ENCODE measurements around the gene RASGRF2. TPM values are rescaled to one million over a fixed set of nuclear protein-coding genes. Genes with fewer than 3 reads are reported as not detected.
"Not testable (repeated sequence)": the region's sequence is repeated elsewhere in the genome, so short reads cannot be mapped to it uniquely, and the experiment has no call there.

Gene RASGRF2
- total RNA-seq, 4 donors from 2014 or later, result 3.3 to 26.4 (median 12.3) TPM

DNA sequence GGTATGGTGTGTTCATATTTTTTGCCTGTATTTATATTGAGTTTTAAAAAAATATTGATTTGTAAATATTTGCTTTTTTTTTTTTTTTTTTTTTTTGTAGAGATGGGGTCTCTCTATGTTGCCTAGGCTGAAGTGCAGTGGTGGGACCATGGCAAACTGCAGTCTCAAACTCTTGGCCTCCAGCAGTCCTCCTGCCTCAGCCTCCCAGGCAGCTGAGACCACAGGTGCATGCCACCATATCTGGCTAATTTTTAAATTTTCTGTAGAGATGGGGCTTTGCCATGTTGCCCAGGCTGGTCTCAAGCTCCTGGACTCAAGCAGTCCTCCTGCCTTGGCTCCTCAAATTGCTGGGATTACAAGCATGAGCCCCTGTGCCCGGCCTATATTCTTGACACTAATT is 78.3 kb downstream of the RASGRF2 start:
- Histone ChIP-seq H3K4me1 (no peaks in the 10 kb centered on the region), H3K36me3 (no peaks in the 10 kb centered on the region), H3K27me3 (no peaks in the 10 kb centered on the region), H3K9me3 (no peaks in the 10 kb centered on the region), H3K27ac (no peak overlapping the region), H3K4me3 (no peak overlapping the region)
- intact Hi-C loops (cut with DNase I; ENCODE audit: low total_unique reads), result no loop called here
- TF ChIP-seq, protein P1, sequence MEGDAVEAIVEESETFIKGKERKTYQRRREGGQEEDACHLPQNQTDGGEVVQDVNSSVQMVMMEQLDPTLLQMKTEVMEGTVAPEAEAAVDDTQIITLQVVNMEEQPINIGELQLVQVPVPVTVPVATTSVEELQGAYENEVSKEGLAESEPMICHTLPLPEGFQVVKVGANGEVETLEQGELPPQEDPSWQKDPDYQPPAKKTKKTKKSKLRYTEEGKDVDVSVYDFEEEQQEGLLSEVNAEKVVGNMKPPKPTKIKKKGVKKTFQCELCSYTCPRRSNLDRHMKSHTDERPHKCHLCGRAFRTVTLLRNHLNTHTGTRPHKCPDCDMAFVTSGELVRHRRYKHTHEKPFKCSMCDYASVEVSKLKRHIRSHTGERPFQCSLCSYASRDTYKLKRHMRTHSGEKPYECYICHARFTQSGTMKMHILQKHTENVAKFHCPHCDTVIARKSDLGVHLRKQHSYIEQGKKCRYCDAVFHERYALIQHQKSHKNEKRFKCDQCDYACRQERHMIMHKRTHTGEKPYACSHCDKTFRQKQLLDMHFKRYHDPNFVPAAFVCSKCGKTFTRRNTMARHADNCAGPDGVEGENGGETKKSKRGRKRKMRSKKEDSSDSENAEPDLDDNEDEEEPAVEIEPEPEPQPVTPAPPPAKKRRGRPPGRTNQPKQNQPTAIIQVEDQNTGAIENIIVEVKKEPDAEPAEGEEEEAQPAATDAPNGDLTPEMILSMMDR (IDR thresholded peaks at IDR 0.05), result no peak
- no peak for TF ChIP-seq POLR2A (IDR thresholded peaks at IDR 0.05)
- no peak for DNase-seq

DNA sequence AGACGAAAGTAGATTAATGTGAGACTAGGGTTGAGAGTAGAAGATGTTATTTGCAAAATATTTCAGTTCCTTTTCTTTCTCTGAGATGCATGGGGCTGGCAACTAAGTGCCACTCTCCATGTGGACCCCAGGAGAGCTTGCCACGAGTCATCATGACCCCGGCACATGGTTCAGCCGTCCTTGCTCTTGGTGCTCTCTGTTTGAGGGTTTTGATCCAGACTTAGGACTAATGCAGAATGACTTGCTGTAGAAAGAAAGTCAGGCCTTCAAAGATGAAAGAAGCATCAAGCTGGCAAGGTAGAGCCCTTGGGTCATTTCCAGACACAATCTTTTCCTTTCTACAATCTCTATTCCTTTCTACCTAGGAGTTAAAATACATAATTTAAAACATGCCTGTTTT is 84.7 kb downstream of the RASGRF2 start:
- Histone ChIP-seq H3K4me3 (no peak overlapping the region), H3K4me1 (no peaks in the 10 kb centered on the region), H3K27ac (no peak overlapping the region), H3K27me3 (no peaks in the 10 kb centered on the region), H3K36me3 (no peaks in the 10 kb centered on the region), H3K9me3 (no peaks in the 10 kb centered on the region)
- TF ChIP-seq, protein P1 (IDR thresholded peaks at IDR 0.05), result no peak
- no peak for TF ChIP-seq POLR2A (IDR thresholded peaks at IDR 0.05)
- no peak for DNase-seq
- intact Hi-C loops (cut with DNase I; ENCODE audit: low total_unique reads), result no loop called here

DNA sequence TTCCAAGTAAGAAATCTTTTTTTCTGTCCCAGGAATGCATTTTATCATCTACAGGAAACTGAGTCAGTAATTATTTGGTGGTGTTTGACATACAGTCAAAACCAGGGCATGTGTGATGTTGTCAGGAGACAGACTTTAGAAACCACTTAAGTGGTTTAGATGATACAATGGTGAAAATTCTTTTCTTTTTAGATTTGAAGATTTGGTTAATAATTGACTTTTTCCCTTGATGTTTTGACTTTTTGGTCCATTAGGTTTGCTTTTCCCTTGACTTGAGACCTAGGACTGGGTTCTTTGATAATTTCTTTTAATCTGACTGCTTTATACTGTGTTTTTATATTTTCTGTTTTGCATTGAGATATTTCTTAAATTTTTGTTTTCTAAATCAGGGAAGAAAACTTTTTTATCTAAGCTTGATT is 85.2 kb downstream of the RASGRF2 start:
- no peaks in the 10 kb centered on the region for H3K36me3 ChIP-seq
- no peaks in the 10 kb centered on the region for H3K27me3 ChIP-seq
- no peak overlapping the region for H3K4me3 ChIP-seq
- H3K4me1 ChIP-seq, result no peaks in the 10 kb centered on the region
- H3K27ac ChIP-seq, result no peak overlapping the region
- H3K9me3 ChIP-seq, result no peaks in the 10 kb centered on the region
- intact Hi-C loops (cut with DNase I; ENCODE audit: low total_unique reads), result no loop called here
- no peak for DNase-seq
- TF ChIP-seq POLR2A (IDR thresholded peaks at IDR 0.05), result no peak
- TF ChIP-seq, protein P1 (IDR thresholded peaks at IDR 0.05), result no peak

DNA sequence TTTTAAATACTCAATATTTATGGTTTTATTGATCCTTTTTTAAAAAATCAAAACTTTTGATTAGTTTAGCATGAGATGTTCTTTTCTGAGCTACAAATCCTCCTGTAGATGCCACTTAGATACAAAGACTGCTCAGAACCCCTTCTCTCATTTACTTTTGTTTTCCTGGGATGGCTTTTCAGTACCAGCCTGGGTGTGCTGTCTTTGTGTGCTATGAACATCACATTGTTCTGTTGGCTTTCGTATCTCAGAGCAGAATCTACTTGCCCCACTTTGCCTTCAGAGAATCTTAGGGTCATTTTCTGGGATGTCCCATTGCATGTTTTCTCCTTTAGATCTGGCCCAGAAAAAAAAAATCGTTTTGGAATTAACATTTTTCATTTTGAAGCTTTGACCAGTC is 85.9 kb downstream of the RASGRF2 start:
- no peak overlapping the region for H3K4me3 ChIP-seq
- H3K27me3 ChIP-seq, result no peaks in the 10 kb centered on the region
- H3K36me3 ChIP-seq, result no peaks in the 10 kb centered on the region
- DNase-seq, result no peak
- H3K9me3 ChIP-seq, result no peaks in the 10 kb centered on the region
- TF ChIP-seq, protein P1 (IDR thresholded peaks at IDR 0.05), result no peak
- no peak for TF ChIP-seq POLR2A (IDR thresholded peaks at IDR 0.05)
- no peak overlapping the region for H3K27ac ChIP-seq
- intact Hi-C loops (cut with DNase I; ENCODE audit: low total_unique reads), result no loop called here
- no peaks in the 10 kb centered on the region for H3K4me1 ChIP-seq

DNA sequence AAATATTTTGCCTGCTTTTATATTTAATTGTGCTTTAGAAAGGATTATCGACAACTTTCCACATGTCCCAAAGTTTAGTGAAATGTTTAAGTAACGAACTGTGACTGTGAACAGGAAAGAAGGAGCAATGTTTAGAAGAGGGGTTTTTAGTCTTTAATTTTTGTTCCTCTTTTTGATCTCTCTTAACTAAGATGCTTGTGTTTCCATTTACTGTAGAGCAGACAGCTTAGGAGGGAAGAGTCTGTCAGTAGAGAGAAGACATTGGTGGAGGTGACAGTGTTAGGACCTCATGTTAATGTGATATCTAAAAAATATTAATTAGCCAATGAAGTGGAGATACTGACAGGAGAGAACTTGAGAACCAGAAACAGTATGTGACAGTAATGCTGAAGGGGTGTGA is 92.2 kb downstream of the RASGRF2 start:
- H3K9me3 ChIP-seq, result no peaks in the 10 kb centered on the region
- H3K27me3 ChIP-seq, result no peaks in the 10 kb centered on the region
- H3K4me3 ChIP-seq, result no peak overlapping the region
- no peak for TF ChIP-seq POLR2A (IDR thresholded peaks at IDR 0.05)
- TF ChIP-seq, protein P1 (IDR thresholded peaks at IDR 0.05), result no peak
- H3K27ac ChIP-seq, result no peak overlapping the region
- intact Hi-C loops (cut with DNase I; ENCODE audit: low total_unique reads), result no loop called here
- H3K4me1 ChIP-seq, result no peaks in the 10 kb centered on the region
- no peaks in the 10 kb centered on the region for H3K36me3 ChIP-seq
- DNase-seq, result no peak

DNA sequence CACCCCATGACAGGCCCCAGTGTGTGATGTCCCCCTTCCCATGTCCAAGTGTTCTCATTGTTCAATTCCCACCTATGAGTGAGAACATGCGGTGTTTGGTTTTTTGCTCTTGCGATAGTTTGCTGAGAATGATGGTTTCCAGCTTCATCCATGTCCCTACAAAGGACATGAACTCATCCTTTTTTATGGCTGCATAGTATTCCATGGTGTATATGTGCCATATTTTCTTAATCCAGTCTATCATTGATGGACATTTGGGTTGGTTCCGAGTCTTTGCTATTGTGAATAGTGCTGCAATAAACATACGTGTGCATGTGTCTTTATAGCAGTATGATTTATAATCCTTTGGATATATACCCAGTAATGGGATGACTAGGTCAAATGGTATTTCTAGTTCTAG is 93.1 kb downstream of the RASGRF2 start:
- H3K4me3 ChIP-seq; H3K27ac ChIP-seq; intact Hi-C loops (cut with DNase I; ENCODE audit: low total_unique reads): not testable (repeated sequence)

More for the DNA sequence above, 93.1 kb downstream of the RASGRF2 start:
- DNase-seq, H3K9me3 ChIP-seq, H3K27me3 ChIP-seq, H3K36me3 ChIP-seq, H3K4me1 ChIP-seq: not testable (repeated sequence)

Data from uterus (tissue), 4 donors.